Neural cell (in vitro differentiated cells): ENCODE data around the gene BMP7.

Experiments used
- CTCF ChIP-seq: fragments of 450-650 bp; IDR thresholded peaks from 2 replicates; pipeline ENCODE4 v1.5.1; 2014; ENCODE audit warnings: antibody characterized with exemption, mild to moderate bottlenecking, moderate library complexity; ENCODE audit not compliant: poor library complexity, severe bottlenecking
- EP300 ChIP-seq: fragments of 450-650 bp; conservative IDR thresholded peaks from 2 replicates; pipeline ENCODE4 v1.6.1; 2014; ENCODE audit warnings: antibody characterized with exemption, mild to moderate bottlenecking, moderate library complexity; ENCODE audit not compliant: poor library complexity, severe bottlenecking
- EZH2 ChIP-seq: fragments of 200-600, 300-800 bp; shearing (Covaris generic), sonication (generic); IDR thresholded peaks from 2 replicates; pipeline ENCODE4 v1.6.1; 2014; ENCODE audit warnings: antibody characterized with exemption, low read length, borderline replicate concordance, mild to moderate bottlenecking; ENCODE audit not compliant: insufficient read depth, poor library complexity, severe bottlenecking
- MXI1 ChIP-seq: fragments of 450-650 bp; conservative IDR thresholded peaks from 2 replicates; pipeline ENCODE4 v1.6.1; 2014; ENCODE audit warnings: antibody characterized with exemption, mild to moderate bottlenecking; ENCODE audit not compliant: poor library complexity, severe bottlenecking
- POLR2AphosphoS5 ChIP-seq: IDR thresholded peaks from 2 replicates; pipeline ENCODE4 v1.6.1; 2012

GRCh38 chr20:57178582-57179111 is 87.8 kb downstream of the BMP7 start:
- TF ChIP-seq MXI1, result no peak
- no peak for TF ChIP-seq EZH2
- TF ChIP-seq EP300, result no peak
- no peak for TF ChIP-seq POLR2AphosphoS5
- no peak for TF ChIP-seq CTCF
